ENCODE results near the gene SMOC2.

GRCh38 chr6:168601546-168601945 lies 160.6 kb downstream of the SMOC2 start:
- TF ChIP-seq CTCF (conservative IDR thresholded peaks at IDR 0.05; ENCODE audit: low read depth, low read length) (no peak), USF2 (IDR thresholded peaks at IDR 0.05; ENCODE audit: low read depth, low read length) (no peak), CEBPB (IDR thresholded peaks at IDR 0.05; ENCODE audit: low read depth, low read length) (no peak), MAFK (IDR thresholded peaks at IDR 0.05; ENCODE audit: low read depth, low read length) (no peak), RCOR1 (IDR thresholded peaks at IDR 0.05; ENCODE audit: insufficient replicate concordance, low read length) (no peak), FOS (IDR thresholded peaks at IDR 0.05; ENCODE audit: low read depth, low read length) (no peak), POLR2A (IDR thresholded peaks at IDR 0.05; ENCODE audit: low read depth, low read length) (no peak), RAD21 (IDR thresholded peaks at IDR 0.05; ENCODE audit: low read length) (no peak), MAZ (IDR thresholded peaks at IDR 0.05; ENCODE audit: borderline replicate concordance, low read depth, low read length) (no peak), SMC3 (IDR thresholded peaks at IDR 0.05; ENCODE audit: low read depth, low read length) (no peak), MXI1 (IDR thresholded peaks at IDR 0.05; ENCODE audit: borderline replicate concordance, low read depth, low read length) (no peak), CHD1 (IDR thresholded peaks at IDR 0.05; ENCODE audit: low read depth, low read length) (no peak), RFX5 (IDR thresholded peaks at IDR 0.05; ENCODE audit: low read depth, low read length) (no peak), BHLHE40 (IDR thresholded peaks at IDR 0.05; ENCODE audit: low read depth, low read length) (no peak)

Data from IMR-90 (cell line).